Activated CD8-positive, alpha-beta memory T cell treated with anti-CD3 and anti-CD28 coated beads, Interleukin-2, amount 50 U/mL, for 4 hours (primary cell): ENCODE results near the gene ITPR1.

Experiments
- DNase-seq: peaks from one replicate; pipeline ENCODE4 v3.0.0-alpha.2; 2020

Gene ITPR1

DNA sequence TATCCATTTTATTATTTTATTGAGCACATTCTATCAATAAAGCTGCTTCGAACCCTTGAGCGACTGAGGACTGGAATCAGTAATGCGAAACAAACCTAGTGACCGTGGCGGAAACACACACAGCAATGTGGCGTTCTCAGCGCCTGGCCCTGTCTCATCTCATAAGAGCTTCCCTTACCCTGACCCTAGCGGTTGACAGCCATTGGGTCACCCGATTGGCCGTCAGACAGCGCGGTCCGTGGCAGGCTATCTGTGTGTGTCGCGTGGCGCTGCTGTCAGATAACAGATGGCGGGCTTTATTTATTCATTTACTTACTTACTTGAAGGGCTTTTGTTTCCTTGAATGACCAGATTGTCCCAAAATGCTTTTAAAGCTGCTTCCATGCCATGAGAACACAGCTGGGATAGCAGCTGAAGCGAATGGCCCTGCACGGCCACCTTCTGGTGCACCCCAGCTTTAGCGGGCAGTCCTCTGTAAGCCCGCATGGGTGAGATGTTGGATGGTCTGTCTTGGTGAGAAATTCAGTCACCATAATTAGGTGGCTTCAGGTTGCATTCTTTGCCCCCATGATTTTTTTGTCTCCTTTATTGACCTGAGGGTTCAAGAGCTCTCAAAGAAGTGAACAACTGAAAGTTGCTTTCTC lies 270.6 kb downstream of the ITPR1 start:
- DNase-seq: no peak

DNA sequence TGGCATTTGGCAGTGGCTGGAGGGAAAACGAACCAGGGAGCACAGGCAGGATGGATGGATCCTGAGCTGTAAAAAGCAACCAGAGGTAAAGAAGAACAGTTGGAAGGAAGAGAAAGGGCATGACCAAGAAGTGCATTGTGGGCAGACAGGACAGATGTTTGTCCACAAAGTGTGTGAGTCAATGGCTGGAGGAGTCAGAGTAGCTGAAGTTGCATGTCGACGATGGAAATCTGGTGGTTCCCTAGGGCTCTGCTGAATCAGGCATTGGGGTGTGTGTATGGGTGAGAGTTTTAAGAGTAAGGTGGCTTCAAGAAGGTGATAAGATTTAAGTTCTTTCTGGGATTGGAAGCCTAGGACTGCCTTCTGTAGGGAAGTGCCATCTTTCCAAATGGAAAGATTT lies 272.1 kb downstream of the ITPR1 start:
- no peak for DNase-seq

GRCh38 chr3:4766263-4766662 lies 273.1 kb downstream of the ITPR1 start:
- no peak for DNase-seq

GRCh38 chr3:4766716-4767499 lies 273.8 kb downstream of the ITPR1 start:
- no peak for DNase-seq

DNA sequence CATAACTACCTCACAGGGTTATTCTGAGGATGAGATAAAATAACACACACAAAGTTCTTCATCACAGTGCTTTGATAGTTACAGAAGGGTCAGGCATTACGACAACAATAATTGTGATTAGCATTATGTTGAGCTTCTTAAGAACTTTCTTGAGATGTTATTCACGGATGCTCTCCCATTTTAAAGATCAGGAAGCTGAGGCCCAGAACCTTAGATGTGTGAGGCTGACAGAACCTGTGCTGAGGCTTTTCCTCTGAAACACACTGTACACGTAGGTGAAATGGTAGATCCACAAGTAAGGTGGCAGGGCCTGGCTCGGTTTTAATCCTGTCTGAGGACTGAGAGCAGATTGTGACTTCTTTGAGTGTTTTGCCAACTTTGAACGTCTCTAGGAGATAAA lies 274.9 kb downstream of the ITPR1 start:
- DNase-seq: no peak

DNA sequence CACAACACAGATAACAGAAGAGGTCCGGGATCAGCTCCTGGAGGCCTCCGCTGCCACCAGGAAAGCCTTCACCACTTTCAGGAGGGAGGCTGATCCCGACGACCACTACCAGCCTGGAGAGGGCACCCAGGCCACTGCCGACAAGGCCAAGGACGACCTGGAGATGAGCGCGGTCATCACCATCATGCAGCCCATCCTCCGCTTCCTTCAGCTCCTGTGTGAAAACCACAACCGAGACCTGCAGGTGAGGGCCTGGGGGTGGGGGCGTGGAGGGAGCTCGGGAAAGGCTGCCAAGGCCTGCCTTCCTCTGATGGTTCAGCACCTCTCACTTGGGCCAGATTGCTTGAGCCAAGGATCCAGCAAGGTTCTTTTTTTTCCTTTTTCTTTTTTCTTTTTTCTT lies 275.4 kb downstream of the ITPR1 start:
- no peak for DNase-seq

- DNase-seq: no peak
Observed at GRCh38 chr3:4770561-4770960, 277.4 kb downstream of the ITPR1 start.

- DNase-seq: no peak
Observed at GRCh38 chr3:4771243-4771642, 278.1 kb downstream of the ITPR1 start.

- no peak for DNase-seq
Observed at GRCh38 chr3:4772171-4772804, 279.1 kb downstream of the ITPR1 start.

DNA sequence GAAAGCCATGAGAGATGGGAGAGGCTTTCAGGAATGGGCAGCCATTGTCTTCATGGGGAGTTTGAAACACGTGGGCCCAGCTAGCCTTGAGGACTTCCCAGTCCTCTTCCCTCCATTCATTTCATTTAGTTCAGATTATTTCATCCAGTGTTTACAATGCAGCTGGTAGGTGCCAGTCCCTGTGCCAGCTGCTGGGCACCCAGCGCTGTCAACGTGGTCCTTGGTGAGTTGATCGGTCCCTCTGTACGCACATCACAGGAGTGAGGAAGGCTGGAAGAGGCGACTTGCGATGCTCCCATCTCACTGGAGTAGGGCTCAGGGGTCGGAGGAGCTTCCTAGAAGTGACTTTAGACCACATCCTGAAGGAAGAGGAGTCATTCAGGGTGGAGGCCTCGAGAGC lies 279.7 kb downstream of the ITPR1 start:
- DNase-seq: no peak

- no peak for DNase-seq
Observed at GRCh38 chr3:4773583-4773982, 280.4 kb downstream of the ITPR1 start.

- DNase-seq: no peak
Observed at GRCh38 chr3:4774531-4774930, 281.4 kb downstream of the ITPR1 start.

GRCh38 chr3:4776399-4776979 lies 283.3 kb downstream of the ITPR1 start:
- DNase-seq: no peak

- DNase-seq: no peak
Observed at GRCh38 chr3:4776980-4777581, 283.9 kb downstream of the ITPR1 start.

GRCh38 chr3:4778119-4778518 lies 285.0 kb downstream of the ITPR1 start:
- no peak for DNase-seq

DNA sequence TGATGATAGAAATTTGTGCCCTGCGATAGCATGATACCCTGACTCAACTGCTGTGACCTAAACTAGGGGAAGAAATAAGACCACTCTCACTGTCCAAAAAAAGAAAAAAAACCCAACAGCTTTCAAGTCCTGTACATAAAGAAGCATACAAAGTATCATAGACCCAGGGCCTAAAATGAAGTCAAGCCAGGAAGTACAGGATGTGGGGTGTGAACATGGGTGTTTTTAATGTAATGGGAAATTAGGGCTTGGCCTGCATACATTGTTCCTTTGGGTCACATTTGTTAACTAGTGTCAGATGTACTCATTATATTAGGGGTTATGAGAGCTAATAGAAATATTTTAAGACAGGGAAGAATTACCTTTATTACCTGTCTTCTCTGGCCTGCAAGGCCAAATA lies 285.6 kb downstream of the ITPR1 start:
- no peak for DNase-seq

DNA sequence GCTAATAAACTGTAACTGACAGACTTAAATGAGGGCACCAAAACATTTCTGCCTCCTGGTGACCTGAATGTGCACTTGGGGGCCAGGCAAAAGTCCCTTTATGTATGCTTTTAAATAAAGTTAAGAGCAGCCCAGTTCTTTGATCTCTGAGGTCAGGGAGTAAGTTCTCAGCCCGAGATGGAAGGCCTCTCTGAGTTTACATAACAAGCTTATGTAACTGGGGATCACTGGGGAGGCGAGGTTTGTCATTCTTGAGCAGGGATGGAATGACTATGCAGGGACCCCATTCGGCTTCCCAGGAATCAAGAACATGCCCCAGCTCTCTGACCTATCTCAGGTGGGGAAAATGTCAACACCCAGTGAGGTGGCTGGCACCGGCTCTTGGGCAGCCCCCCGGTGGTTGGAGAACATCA lies 287.4 kb downstream of the ITPR1 start:
- DNase-seq: no peak

DNA sequence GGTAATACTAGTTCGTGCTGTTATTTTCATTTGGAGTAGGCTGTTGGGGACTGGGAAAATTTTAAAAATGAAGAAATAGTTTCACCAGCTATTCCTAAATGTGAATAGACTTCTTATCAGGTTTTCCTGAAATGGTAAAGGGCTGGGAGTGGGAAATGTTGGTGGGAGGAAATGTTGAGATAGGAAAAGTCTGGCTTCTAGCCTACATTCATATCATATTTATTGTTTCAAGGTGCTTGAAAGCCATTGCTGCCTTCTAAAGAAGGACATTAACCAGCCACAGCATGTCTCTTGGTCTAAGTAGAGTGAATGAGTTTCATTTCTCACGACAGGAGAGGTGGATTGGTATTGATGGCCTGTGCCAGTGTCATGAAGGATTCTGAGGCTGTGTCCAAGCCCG lies 288.9 kb downstream of the ITPR1 start:
- DNase-seq: no peak

DNA sequence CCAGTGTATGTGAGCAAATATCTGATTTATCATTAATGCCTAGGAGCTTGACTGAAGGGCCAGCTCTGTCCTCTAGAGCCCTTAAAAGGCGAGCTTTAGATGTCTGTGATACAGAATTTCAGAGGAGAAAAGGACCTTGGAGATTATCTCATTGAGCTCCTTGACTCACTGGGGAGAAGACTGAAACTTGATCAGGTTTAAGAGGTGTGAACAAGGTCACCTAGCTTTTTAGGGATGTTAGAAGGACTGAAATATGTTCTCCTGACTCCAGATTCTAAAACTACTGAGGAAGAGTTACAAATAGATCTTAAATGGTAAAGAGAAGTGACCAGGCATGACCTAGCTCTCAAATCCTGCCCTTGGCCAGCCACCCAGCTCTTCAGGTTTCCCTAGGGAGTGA lies 292.4 kb downstream of the ITPR1 start:
- no peak for DNase-seq

DNA sequence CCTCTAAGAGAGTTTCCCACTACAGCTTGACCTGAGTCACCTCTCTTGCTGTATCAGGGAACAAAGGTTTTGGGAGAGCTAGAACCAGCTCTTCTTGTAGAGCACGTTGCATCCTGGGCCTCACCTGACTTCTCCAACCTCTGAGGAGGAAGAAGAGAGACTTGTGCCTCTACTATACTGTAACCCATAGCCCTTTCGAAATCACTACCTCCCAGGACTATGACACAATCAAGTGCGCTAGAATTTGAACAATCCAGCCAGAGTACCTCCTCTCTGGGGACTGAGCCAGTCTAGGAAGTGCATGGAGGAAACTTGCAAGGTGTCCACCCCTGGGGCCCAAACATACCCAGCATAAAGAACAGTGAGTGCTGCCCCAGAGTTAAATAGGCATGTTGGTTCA lies 293.3 kb downstream of the ITPR1 start:
- DNase-seq: no peak

DNA sequence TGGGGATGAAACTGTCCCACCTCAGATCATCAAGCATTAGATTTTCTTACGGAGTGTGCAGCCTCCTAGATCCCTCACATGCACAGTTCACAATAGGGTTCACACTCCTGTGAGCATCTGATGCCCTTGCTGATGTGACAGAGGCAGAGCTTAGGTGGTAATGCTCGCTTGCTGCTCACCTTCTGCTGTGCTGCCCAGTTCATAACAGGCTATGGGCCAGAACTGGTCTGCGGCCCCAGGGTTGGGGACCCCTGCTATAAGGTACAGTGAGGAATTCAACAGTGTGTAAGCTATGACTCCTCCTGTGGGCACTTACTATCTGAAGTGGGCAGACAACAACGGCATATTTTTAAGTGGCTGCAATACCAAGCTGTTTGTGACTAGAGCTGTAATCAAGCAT lies 298.2 kb downstream of the ITPR1 start:
- no peak for DNase-seq

GRCh38 chr3:4793311-4793710 lies 300.2 kb downstream of the ITPR1 start:
- no peak for DNase-seq

DNA sequence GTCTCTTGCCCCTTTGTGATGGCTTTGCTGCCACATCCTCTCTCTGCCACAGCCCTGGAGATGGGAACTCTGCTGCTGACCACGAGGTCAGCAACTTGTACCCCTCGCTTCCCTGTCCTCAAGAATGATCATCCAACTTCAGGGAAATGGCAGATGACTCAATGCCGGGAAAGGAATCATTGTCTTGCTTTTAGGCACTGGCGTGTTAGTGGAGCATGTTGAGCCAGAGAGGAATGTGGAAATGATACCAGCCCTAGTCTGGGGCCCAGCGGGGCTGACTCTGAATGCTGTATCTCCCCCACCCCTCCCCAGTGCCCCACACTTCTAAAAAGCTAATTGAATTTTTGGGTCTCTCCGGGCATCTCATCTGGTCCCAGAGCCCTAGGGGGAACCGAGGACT lies 301.2 kb downstream of the ITPR1 start:
- no peak for DNase-seq

- no peak for DNase-seq
Observed at GRCh38 chr3:4794798-4795197, 301.6 kb downstream of the ITPR1 start.
